NCI-H1417 treated with DMSO at 0.1 percent for 48 hours (cell line): Measurements from ENCODE around the gene RFX5.
"Not testable (repeated sequence)": the region's sequence is repeated elsewhere in the genome, so short reads cannot be mapped to it uniquely, and the experiment has no call there.

Experiments
- DNase-seq: peaks from one replicate; lab custom pipeline; 2025; lab: John Stamatoyannopoulos, UW

The RFX5 gene

GRCh38 chr1:151346769-151347522 is at the start of gene RFX5:
Gene RFX5, minus strand, starts transcription at chr1:151347252. Its CDS starts 932 bp downstream, at chr1:151346320.
- DNase-seq: peak; percentile 81

- not testable (repeated sequence) for DNase-seq
Observed at GRCh38 chr1:151396265-151396664, 49.2 kb upstream of the RFX5 start.

GRCh38 chr1:151393583-151393982 is 46.5 kb upstream of the RFX5 start:
- no peak for DNase-seq

- no peak for DNase-seq
Observed at GRCh38 chr1:151391079-151391563, 44.1 kb upstream of the RFX5 start.

GRCh38 chr1:151390221-151391078 is 43.4 kb upstream of the RFX5 start:
- DNase-seq: not testable (repeated sequence)

GRCh38 chr1:151386002-151386401 is 39.0 kb upstream of the RFX5 start:
- no peak for DNase-seq

GRCh38 chr1:151384584-151384983 is 37.5 kb upstream of the RFX5 start:
- no peak for DNase-seq

- DNase-seq: no peak
Observed at GRCh38 chr1:151377150-151377884, 30.3 kb upstream of the RFX5 start.

- no peak for DNase-seq
Observed at GRCh38 chr1:151373196-151373595, 26.1 kb upstream of the RFX5 start.

GRCh38 chr1:151372058-151372934 is 25.2 kb upstream of the RFX5 start, which contains the start of gene SELENBP1:
Gene SELENBP1, minus strand, starts transcription at chr1:151372705. Its CDS starts 64 bp downstream, at chr1:151372641.
- DNase-seq: peak; percentile 42

- DNase-seq: peak; percentile 30
Observed at GRCh38 chr1:151371370-151372057, 24.5 kb upstream of the RFX5 start.

GRCh38 chr1:151370211-151370911 is 23.3 kb upstream of the RFX5 start:
- no peak for DNase-seq

GRCh38 chr1:151369621-151370048 is 22.6 kb upstream of the RFX5 start:
- no peak for DNase-seq

GRCh38 chr1:151369302-151369610 is 22.2 kb upstream of the RFX5 start:
- no peak for DNase-seq

- no peak for DNase-seq
Observed at GRCh38 chr1:151368393-151369301, 21.6 kb upstream of the RFX5 start.

- DNase-seq: no peak
Observed at GRCh38 chr1:151367658-151368392, 20.8 kb upstream of the RFX5 start.

GRCh38 chr1:151364996-151365395 is 17.9 kb upstream of the RFX5 start:
- DNase-seq: no peak
